Left ventricle myocardium superior (tissue), 1 donor: ENCODE results near the gene THPO. TPM values are rescaled to one million over a fixed set of nuclear protein-coding genes. Genes with fewer than 3 reads are reported as not detected.

Source experiments
- ATAC-seq: fragments of 200-7000 bp; cut with Tn5 transposase; one replicate; pipeline ENCODE4 v1.9.1; 2020; ENCODE audit warnings: mild to moderate bottlenecking, moderate library complexity
- DNase-seq: peaks from one replicate; pipeline ENCODE4 v3.0.0-alpha.2; 2020
- intact Hi-C: fragments of 100-400 bp; cut with micrococcal nuclease; formaldehyde crosslinking; loops from one replicate; pipeline ENCODE4 v1.11.0; 2022
- total RNA-seq: library from RNA; stranded (reverse); fragmentation: NEBNext Ultra II Directional; extraction: Animal tissue kit (Norgen Biotek cat#: 25700); gene quantifications from one replicate; pipeline ENCODE4 v1.2.1, GENCODE V29; 2021
- donor health status: DM: no; HTN: yes; CAD: no; lungs with severe emphysema.

Gene THPO
- total RNA-seq, 1 donor from 2014 or later: 0.37 TPM

- no peak for DNase-seq
- intact Hi-C loops: no loop called here
- ATAC-seq: no peak
Measured at GRCh38 chr3:184339001-184339400, 39.0 kb downstream of the THPO start.

DNA sequence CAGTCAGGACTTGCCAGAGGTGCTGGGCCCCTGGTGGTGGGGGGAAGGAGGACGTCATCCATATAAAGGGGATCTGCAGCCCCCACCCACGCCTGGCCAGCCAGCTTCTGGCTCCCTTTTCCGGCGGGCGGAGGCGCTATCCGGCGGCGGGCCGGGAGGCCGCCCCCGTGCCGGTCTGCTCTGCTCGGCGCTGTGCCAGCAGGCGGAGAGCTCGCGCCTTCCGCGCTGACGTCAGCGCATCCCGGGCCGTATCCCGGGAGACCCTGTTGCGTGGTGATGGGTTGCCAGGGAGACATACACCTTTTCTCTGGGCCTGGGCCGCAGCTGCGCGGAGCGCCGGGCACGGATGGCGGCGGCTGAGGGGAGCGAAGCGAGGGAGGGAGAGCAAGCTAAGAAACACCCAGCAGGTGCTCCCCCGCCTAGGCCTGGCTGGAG, 39.5 kb downstream of the THPO start:
- ATAC-seq (peak; percentile 36), DNase-seq (peak; percentile 91)
- intact Hi-C loops: no loop called here

GRCh38 chr3:184337981-184338380, 40.0 kb downstream of the THPO start:
- intact Hi-C loops: no loop called here
- DNase-seq (no peak), ATAC-seq (no peak)

GRCh38 chr3:184337399-184337714, 40.6 kb downstream of the THPO start, which contains the start of gene FAM131A:
Gene FAM131A, plus strand, starts transcription at chr3:184337600. Its CDS starts 31 bp downstream, at chr3:184337631.
- peak; percentile 62 for ATAC-seq
- intact Hi-C loops: no loop called here
- DNase-seq: peak; percentile 78

- peak; percentile 52 for DNase-seq
- intact Hi-C loops: no loop called here
Measured at GRCh38 chr3:184336547-184337398, 41.2 kb downstream of the THPO start.

GRCh38 chr3:184335661-184336546, 42.1 kb downstream of the THPO start:
- intact Hi-C loops: no loop called here
- peak; percentile 94 for DNase-seq
- ATAC-seq: peak; percentile 70

More at GRCh38 chr3:184336547-184337398, 41.2 kb downstream of the THPO start:
- ATAC-seq: peak; percentile 53

DNA sequence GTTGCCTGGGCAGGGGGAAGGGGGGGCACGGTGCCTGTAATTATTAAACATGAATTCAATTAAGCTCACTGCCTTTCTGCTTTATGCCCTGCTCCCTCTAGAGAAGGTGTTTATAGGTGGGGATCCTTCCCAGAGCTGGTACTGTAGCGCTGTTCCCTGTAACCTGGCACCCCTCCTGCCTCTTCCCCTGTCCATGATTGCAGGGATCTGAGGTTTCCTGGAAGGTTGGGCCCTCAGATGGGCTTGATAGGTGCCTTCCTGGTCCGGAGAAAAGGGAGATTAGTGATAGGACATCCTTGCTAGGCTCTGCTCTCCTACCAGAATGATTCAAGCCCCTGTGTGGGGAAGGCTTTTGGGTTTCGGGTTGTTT, 42.7 kb downstream of the THPO start:
- DNase-seq (no peak), ATAC-seq (no peak)
- intact Hi-C loops: no loop called here

GRCh38 chr3:184334470-184335158, 43.4 kb downstream of the THPO start:
- ATAC-seq: no peak
- peak; percentile 35 for DNase-seq
- intact Hi-C loops: no loop called here

- ATAC-seq (no peak), DNase-seq (no peak)
- intact Hi-C loops: no loop called here
Measured at GRCh38 chr3:184333700-184334099, 44.3 kb downstream of the THPO start.

- no peak for DNase-seq
- intact Hi-C loops: no loop called here
- no peak for ATAC-seq
Measured at GRCh38 chr3:184333190-184333589, 44.8 kb downstream of the THPO start.

- intact Hi-C loops: no loop called here
- DNase-seq: no peak
- no peak for ATAC-seq
Measured at GRCh38 chr3:184332370-184333090, 45.5 kb downstream of the THPO start.

- no peak for DNase-seq
- intact Hi-C loops: no loop called here
Measured at GRCh38 chr3:184328516-184328915, 49.5 kb downstream of the THPO start.

GRCh38 chr3:184327171-184327570, 50.8 kb downstream of the THPO start:
- no peak for ATAC-seq
- intact Hi-C loops: no loop called here
- DNase-seq: no peak

More at GRCh38 chr3:184328516-184328915, 49.5 kb downstream of the THPO start:
- ATAC-seq: no peak

GRCh38 chr3:184325715-184326369, 52.2 kb downstream of the THPO start:
- intact Hi-C loops: no loop called here
- no peak for DNase-seq

GRCh38 chr3:184325269-184325668, 52.7 kb downstream of the THPO start:
- peak; percentile 20 for DNase-seq
- no peak for ATAC-seq
- intact Hi-C loops: no loop called here

More at GRCh38 chr3:184325715-184326369, 52.2 kb downstream of the THPO start:
- no peak for ATAC-seq

DNA sequence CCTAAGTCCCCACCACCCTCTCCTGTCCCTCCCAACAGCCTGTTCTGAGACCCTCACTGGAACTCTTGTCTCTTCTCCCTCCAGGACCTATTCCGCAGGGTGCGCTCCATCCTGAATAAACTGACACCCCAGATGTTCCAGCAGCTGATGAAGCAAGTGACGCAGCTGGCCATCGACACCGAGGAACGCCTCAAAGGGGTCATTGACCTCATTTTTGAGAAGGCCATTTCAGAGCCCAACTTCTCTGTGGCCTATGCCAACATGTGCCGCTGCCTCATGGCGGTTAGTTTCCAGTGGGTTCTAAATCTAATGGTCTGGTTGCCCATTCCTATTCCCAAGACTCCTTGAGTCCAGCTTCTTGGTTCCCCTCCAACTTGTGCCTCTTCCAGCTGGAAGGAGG, 54.3 kb downstream of the THPO start:
- intact Hi-C loops: no loop called here
- DNase-seq (peak; percentile 51), ATAC-seq (no peak)

DNA sequence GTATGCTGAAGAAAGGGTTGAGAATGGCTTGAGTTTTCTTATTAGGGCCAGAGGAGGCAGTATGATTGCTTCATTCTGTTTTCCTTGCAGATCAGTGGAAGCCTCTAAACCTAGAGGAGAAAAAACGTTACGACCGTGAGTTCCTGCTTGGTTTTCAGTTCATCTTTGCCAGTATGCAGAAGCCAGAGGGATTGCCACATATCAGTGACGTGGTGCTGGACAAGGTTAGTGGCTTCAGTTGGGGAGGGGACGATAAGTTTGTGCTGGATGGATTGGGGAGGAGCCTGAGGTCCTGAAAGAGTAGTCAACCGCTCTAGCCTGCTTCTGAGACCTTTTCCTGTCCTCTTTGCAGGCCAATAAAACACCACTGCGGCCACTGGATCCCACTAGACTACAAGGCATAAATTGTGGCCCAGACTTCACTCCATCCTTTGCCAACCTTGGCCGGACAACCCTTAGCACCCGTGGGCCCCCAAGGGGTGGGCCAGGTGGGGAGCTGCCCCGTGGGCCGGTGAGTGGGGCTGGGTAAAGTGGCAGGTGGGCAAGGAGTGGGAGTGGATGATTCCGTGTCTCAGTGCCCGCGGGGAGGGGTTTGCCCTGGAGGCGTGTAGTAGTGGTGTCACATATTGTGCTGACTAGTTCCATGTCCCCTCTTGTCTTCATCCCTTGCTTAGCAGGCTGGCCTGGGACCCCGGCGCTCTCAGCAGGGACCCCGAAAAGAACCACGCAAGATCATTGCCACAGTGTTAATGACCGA, 55.1 kb downstream of the THPO start:
- DNase-seq: peak; percentile 33
- no peak for ATAC-seq
- intact Hi-C loops: no loop called here
